H1 (cell line): ENCODE results near the gene SEMA3G. TPM values are rescaled to one million over a fixed set of nuclear protein-coding genes. Genes with fewer than 3 reads are reported as not detected.

ENCODE experiments used
- CTCF ChIA-PET: fragments of 300-600 bp; sonication (Branson Sonifier 250); formaldehyde crosslinking; loops from one replicate; lab custom pipeline; 2021; ENCODE audit not compliant: partially characterized antibody; lab: Charles Lee
- POLR2A ChIA-PET: fragments of 300-600 bp; sonication (Branson Sonifier 250); formaldehyde crosslinking; loops from one replicate; lab custom pipeline; 2021; ENCODE audit warnings: inconsistent platforms; ENCODE audit not compliant: partially characterized antibody; lab: Charles Lee
- DNase-seq, 2 experiments: peaks; one replicate each; pipeline versions ENCODE4 v3.0.0 to v3.0.0-alpha.2; 2010 to 2022; ENCODE audit warnings: low spot score in 2 of 2, low read depth in 1 of 2, mixed read lengths in 1 of 2
- FAIRE-seq: peaks from 2 replicates; lab custom pipeline; 2011; peaks lifted over from hg19 to GRCh38; lab: Jason Lieb, UNC
- H2AFZ ChIP-seq: 2 replicates; pipeline ENCODE4 v1.8.1; 2012; ENCODE audit warnings: low read length, inconsistent platforms
- H2AK5ac ChIP-seq: 2 replicates; pipeline ENCODE4 v1.6.1; 2013; ENCODE audit warnings: low read depth, low read length
- H2BK120ac ChIP-seq: replicated peaks from 2 replicates; pipeline ENCODE3; 2013; ENCODE audit warnings: low read depth, low read length, inconsistent platforms
- H2BK12ac ChIP-seq: 2 replicates; pipeline ENCODE4 v1.6.1; 2013; ENCODE audit warnings: low read depth, low read length
- H2BK15ac ChIP-seq: 2 replicates; pipeline ENCODE4 v1.6.1; 2013; ENCODE audit warnings: low read length
- H2BK20ac ChIP-seq: 2 replicates; pipeline ENCODE4 v1.6.1; 2013; ENCODE audit warnings: low read length
- H2BK5ac ChIP-seq: 2 replicates; pipeline ENCODE4 v1.6.1; 2013; ENCODE audit warnings: low read depth, low read length
- H3K14ac ChIP-seq: 2 replicates; pipeline ENCODE4 v1.6.1; 2013; ENCODE audit warnings: inconsistent platforms; ENCODE audit not compliant: insufficient read length
- H3K18ac ChIP-seq: 2 replicates; pipeline ENCODE4 v1.6.1; 2013; ENCODE audit warnings: low read length; ENCODE audit errors: extremely low read depth
- H3K23ac ChIP-seq: 2 replicates; pipeline ENCODE4 v1.6.1; 2013; ENCODE audit warnings: inconsistent platforms; ENCODE audit not compliant: insufficient read length
- H3K23me2 ChIP-seq: 2 replicates; pipeline ENCODE4 v1.6.1; 2013; ENCODE audit warnings: low read depth, low read length
- H3K27ac ChIP-seq: 2 replicates; pipeline ENCODE4 v1.6.1; 2011; ENCODE audit warnings: low read depth, low read length, inconsistent platforms
- H3K27me3 ChIP-seq, 4 experiments: replicated peaks in 1 of 4; 1 replicate in 1 of 4; 2 replicates in 3 of 4; pipeline versions ENCODE4 v1.6.1 to v1.8.1; 2011 to 2013; ENCODE audit warnings: low read length in 3 of 4, mild to moderate bottlenecking in 3 of 4, inconsistent platforms in 2 of 4, mixed read lengths in 2 of 4, moderate library complexity in 1 of 4; ENCODE audit not compliant: control insufficient read depth in 3 of 4, insufficient read depth in 3 of 4; ENCODE audit errors: extremely low read depth in 1 of 4
- H3K36me3 ChIP-seq, 4 experiments: 2 replicates each; pipeline versions ENCODE4 v1.6.1 to v1.8.1; 2011 to 2013; ENCODE audit warnings: mild to moderate bottlenecking in 4 of 4, low read length in 3 of 4, moderate library complexity in 2 of 4, control low read depth in 1 of 4, inconsistent platforms in 1 of 4; ENCODE audit not compliant: insufficient read depth in 4 of 4, control insufficient read depth in 2 of 4
- H3K4ac ChIP-seq: replicated peaks from 2 replicates; pipeline ENCODE3; 2013; ENCODE audit warnings: low read length, low read depth, mixed read lengths, inconsistent platforms; ENCODE audit not compliant: insufficient read length
- H3K4me1 ChIP-seq, 4 experiments: replicated peaks in 1 of 4; 1 replicate in 1 of 4; 2 replicates in 3 of 4; pipeline versions ENCODE4 v1.6.1 to v1.8.1; 2011 to 2013; ENCODE audit warnings: low read length in 3 of 4, inconsistent platforms in 2 of 4, mixed read lengths in 1 of 4; ENCODE audit not compliant: insufficient read depth in 4 of 4, control insufficient read depth in 3 of 4
- H3K4me2 ChIP-seq, 2 experiments: 2 replicates each; pipeline versions ENCODE4 v1.6.1 to v1.8.1; 2011 to 2013; ENCODE audit warnings: low read depth in 2 of 2, low read length in 2 of 2, control low read depth in 1 of 2, inconsistent platforms in 1 of 2, mild to moderate bottlenecking in 1 of 2; ENCODE audit not compliant: insufficient read depth in 1 of 2
- H3K4me3 ChIP-seq, 4 experiments: fragments of 200-600, 300-600 bp in 1 of 4; sonication (generic), shearing (Covaris generic), sonication (Bioruptor Twin) in 1 of 4; 2 replicates each; pipeline versions ENCODE4 v1.5.1 to v1.8.1; 2011 to 2016; ENCODE audit warnings: low read length in 4 of 4, low read depth in 3 of 4, control low read depth in 2 of 4, inconsistent platforms in 2 of 4, mild to moderate bottlenecking in 2 of 4, mixed read lengths in 1 of 4, moderate library complexity in 1 of 4; ENCODE audit not compliant: insufficient read depth in 2 of 4; ENCODE audit errors: extremely low read depth in 1 of 4
- H3K56ac ChIP-seq: replicated peaks from 2 replicates; pipeline ENCODE3; 2013; ENCODE audit warnings: low read depth, mild to moderate bottlenecking, mixed read lengths, low read length, inconsistent platforms; ENCODE audit not compliant: insufficient read length
- H3K79me1 ChIP-seq: 2 replicates; pipeline ENCODE4 v1.6.1; 2013; ENCODE audit warnings: low read depth, low read length, control low read depth
- H3K79me2 ChIP-seq, 2 experiments: 2 replicates each; pipeline versions ENCODE4 v1.6.1 to v1.8.1; 2012 to 2013; ENCODE audit warnings: low read length in 2 of 2, mild to moderate bottlenecking in 2 of 2, inconsistent platforms in 1 of 2; ENCODE audit not compliant: insufficient read depth in 2 of 2, control insufficient read depth in 1 of 2
- H3K9ac ChIP-seq, 4 experiments: replicated peaks in 1 of 4; 1 replicate in 1 of 4; 2 replicates in 3 of 4; pipeline versions ENCODE4 v1.6.1 to v1.8.1; 2011 to 2013; ENCODE audit warnings: low read depth in 3 of 4, low read length in 3 of 4, control low read depth in 2 of 4, mild to moderate bottlenecking in 2 of 4, moderate library complexity in 2 of 4, inconsistent platforms in 1 of 4; ENCODE audit errors: extremely low read depth in 1 of 4
- H3K9me3 ChIP-seq, 2 experiments: 2 replicates each; pipeline versions ENCODE4 v1.6.1 to v1.8.1; 2012 to 2013; ENCODE audit warnings: mild to moderate bottlenecking in 2 of 2, moderate library complexity in 2 of 2, control low read depth in 1 of 2, inconsistent platforms in 1 of 2, low read depth in 1 of 2, low read length in 1 of 2, mixed read lengths in 1 of 2; ENCODE audit not compliant: insufficient read depth in 2 of 2
- H4K20me1 ChIP-seq, 2 experiments: replicated peaks in 1 of 2; 2 replicates each; pipeline versions ENCODE3 to v1.8.1; 2011 to 2013; ENCODE audit warnings: inconsistent platforms in 2 of 2, low read length in 2 of 2, mild to moderate bottlenecking in 1 of 2; ENCODE audit not compliant: insufficient read depth in 2 of 2, control insufficient read depth in 1 of 2
- H4K5ac ChIP-seq: 2 replicates; pipeline ENCODE4 v1.6.1; 2013; ENCODE audit warnings: low read length, low read depth, mixed read lengths, inconsistent platforms; ENCODE audit not compliant: insufficient read length
- H4K8ac ChIP-seq: 2 replicates; pipeline ENCODE4 v1.8.0; 2013; ENCODE audit warnings: mild to moderate bottlenecking, moderate library complexity, low read length, inconsistent platforms; ENCODE audit not compliant: insufficient read depth; ENCODE audit errors: extremely low read depth
- H4K91ac ChIP-seq: replicated peaks from 2 replicates; pipeline ENCODE3; 2013; ENCODE audit warnings: low read length, mixed read lengths, inconsistent platforms; ENCODE audit not compliant: insufficient read length
- BRCA1 ChIP-seq: IDR thresholded peaks from 2 replicates; pipeline ENCODE4 v1.6.1; 2012; ENCODE audit warnings: low read depth, low read length, improper control_type of control experiment
- EGR1 ChIP-seq: IDR thresholded peaks from 2 replicates; pipeline ENCODE4 v1.6.1; 2011; ENCODE audit warnings: low read depth, low read length, borderline replicate concordance
- GABPA ChIP-seq: IDR thresholded peaks from 2 replicates; pipeline ENCODE4 v1.6.1; 2011; ENCODE audit warnings: mild to moderate bottlenecking, low read length, moderate library complexity, borderline replicate concordance; ENCODE audit not compliant: insufficient read depth
- JUND ChIP-seq: IDR thresholded peaks from 2 replicates; pipeline ENCODE4 v1.6.1; 2011; ENCODE audit warnings: mild to moderate bottlenecking, improper control_type of control experiment, low read length
- RNF2 ChIP-seq: fragments of 200-900, 300-1000 bp; sonication (generic); IDR thresholded peaks from 2 replicates; pipeline ENCODE4 v1.7.1; 2016; ENCODE audit warnings: borderline replicate concordance, low read depth, mild to moderate bottlenecking, antibody characterized with exemption, low read length; ENCODE audit not compliant: poor library complexity, severe bottlenecking; ENCODE audit errors: missing control alignments
- SP2 ChIP-seq: IDR thresholded peaks from 2 replicates; pipeline ENCODE4 v1.6.1; 2012; ENCODE audit warnings: mild to moderate bottlenecking, low read length, inconsistent platforms
- TAF7 ChIP-seq: optimal IDR thresholded peaks from 2 replicates; pipeline ENCODE3; 2011; ENCODE audit warnings: low read depth, mild to moderate bottlenecking, inconsistent platforms, low read length, moderate library complexity, borderline replicate concordance
- WGBS, 2 experiments: shearing (Covaris generic) in 1 of 2; methylation state at CpG; one replicate each; pipeline versions ENCODE4 v1.1.6 to v1.1.7; 2013 to 2015; ENCODE audit warnings: low lambda C conversion rate in 2 of 2, mixed read lengths in 2 of 2, inconsistent platforms in 1 of 2, low coverage in 1 of 2, missing lambda C conversion rate in 1 of 2; ENCODE audit not compliant: insufficient replicate concordance in 2 of 2, insufficient coverage in 1 of 2, insufficient read length in 1 of 2; ENCODE audit errors: extremely low coverage in 1 of 2, missing lambda C conversion rate in 1 of 2; 5-methylcytosine and 5-hydroxymethylcytosine counted together
- polyA plus RNA-seq, 7 experiments: library from polyadenylated mRNA; depleted of rRNA in 3 of 7; stranded (reverse) in 5 of 7; unstranded in 2 of 7; fragments of >200 nt in 5 of 7; fragments of 200-250 nt in 2 of 7; gene quantifications; 1 replicate in 5 of 7; 2 replicates in 1 of 7; 4 replicates in 1 of 7; pipeline versions ENCODE4 v1.2.1 to v1.2.3, GENCODE V29; 2011 to 2013; ENCODE audit warnings: missing spikeins in 2 of 7, mixed read lengths in 2 of 7
- total RNA-seq: library from RNA; stranded (reverse); fragmentation: NEBNext Ultra II Directional; extraction: Animal tissue kit (Norgen Biotek cat#: 25700); gene quantifications from 2 replicates; pipeline ENCODE4 v1.2.1, GENCODE V29; 2021

SEMA3G gene
- total and polyA plus RNA-seq, 2 of the 8 experiments (the other 6 are each of a cell fraction or from before 2014, with no cell fraction given) = 0.95 to 1.5 TPM

DNA sequence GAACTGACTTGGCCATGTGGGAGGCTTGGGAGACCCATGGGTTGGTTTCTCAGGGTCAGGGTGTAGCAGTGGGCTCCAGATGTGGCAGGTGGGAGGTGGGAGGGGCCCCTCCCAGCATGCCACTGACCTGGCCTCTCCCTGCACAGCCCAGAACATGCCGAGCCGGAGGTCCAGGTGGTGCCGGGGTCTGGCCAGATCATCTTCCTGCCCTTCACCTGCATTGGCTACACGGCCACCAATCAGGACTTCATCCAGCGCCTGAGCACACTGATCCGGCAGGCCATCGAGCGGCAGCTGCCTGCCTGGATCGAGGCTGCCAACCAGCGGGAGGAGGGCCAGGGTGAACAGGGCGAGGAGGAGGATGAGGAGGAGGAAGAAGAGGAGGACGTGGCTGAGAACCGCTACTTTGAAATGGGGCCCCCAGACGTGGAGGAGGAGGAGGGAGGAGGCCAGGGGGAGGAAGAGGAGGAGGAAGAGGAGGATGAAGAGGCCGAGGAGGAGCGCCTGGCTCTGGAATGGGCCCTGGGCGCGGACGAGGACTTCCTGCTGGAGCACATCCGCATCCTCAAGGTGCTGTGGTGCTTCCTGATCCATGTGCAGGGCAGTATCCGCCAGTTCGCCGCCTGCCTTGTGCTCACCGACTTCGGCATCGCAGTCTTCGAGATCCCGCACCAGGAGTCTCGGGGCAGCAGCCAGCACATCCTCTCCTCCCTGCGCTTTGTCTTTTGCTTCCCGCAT, 42.3 kb upstream of the SEMA3G start:
- no peaks in the 10 kb centered on the region for H3K27me3 ChIP-seq
- no peak overlapping the region for H2AK5ac ChIP-seq
- TF ChIP-seq JUND (no peak), TAF7 (no peak), RNF2 (no peak), GABPA (no peak), BRCA1 (no peak), SP2 (no peak), EGR1 (no peak)
- H3K9me3 ChIP-seq = no peaks in the 10 kb centered on the region
- H3K14ac ChIP-seq = no peak overlapping the region
- H2BK120ac ChIP-seq = no peak overlapping the region
- DNase-seq (no peak), FAIRE-seq (no peak)
- ChIA-PET POLR2A (interaction anchor here (1.1 to 1.6 kb wide), 3 partner anchors 11 to 43 kb away, joined by 3 to 4 read pairs (median 3); no protein-coding TSS in a partner anchor), CTCF (interaction anchor here (0.6 kb wide), 1 partner anchor 301 kb away, joined by 3 read pairs; no protein-coding TSS in a partner anchor)
- no peak overlapping the region for H3K4me3 ChIP-seq
- peaks cover 2% of the 10 kb centered on the region; the same call in 1 of the 2 replicates for H3K79me1 ChIP-seq
- no peaks in the 10 kb centered on the region for H3K79me2 ChIP-seq
- H3K4me2 ChIP-seq = no peak overlapping the region
- H3K9ac ChIP-seq = no peak overlapping the region
- H3K4ac ChIP-seq = no peak overlapping the region
- no peak overlapping the region for H2BK15ac ChIP-seq
- peaks cover 21 to 67% (median 42%) of the 10 kb centered on the region in 4 experiments for H3K36me3 ChIP-seq
- no peaks in the 10 kb centered on the region for H3K4me1 ChIP-seq
- 94% methylated on average over 28 of the region's 31 CpGs; no CpG with 5 or more reads in 1 of the 2 experiments for WGBS, 2 experiments
- H2BK12ac ChIP-seq = no peak overlapping the region
- no peak overlapping the region; the same call in 1 of the 2 replicates for H3K27ac ChIP-seq
- peak overlapping the region; percentile 52; the same call in 1 of the 2 replicates for H2BK5ac ChIP-seq
- no peak overlapping the region for H4K8ac ChIP-seq
- H3K23ac ChIP-seq = no peak overlapping the region
- H3K23me2 ChIP-seq = no peaks in the 10 kb centered on the region
- no peak overlapping the region for H2BK20ac ChIP-seq
- no peak overlapping the region for H3K56ac ChIP-seq
- no peak overlapping the region for H4K91ac ChIP-seq
- H3K18ac ChIP-seq = no peak overlapping the region
- peaks cover 0 to 24% of the 10 kb centered on the region in 2 experiments for H4K20me1 ChIP-seq
- H2AFZ ChIP-seq = no peak overlapping the region
- H4K5ac ChIP-seq = no peak overlapping the region
